ENCODE results near the gene SPA17.

The SPA17 gene

GRCh38 chr11:124707829-124708228, 34.1 kb downstream of the SPA17 start:
- FAIRE-seq (no peak), DNase-seq (ENCODE audit: insufficient read length) (no peak)
- TF ChIP-seq POLR2AphosphoS5 (IDR thresholded peaks at IDR 0.05; ENCODE audit: low read depth, low read length) (no peak), POLR2A (IDR thresholded peaks at IDR 0.05; ENCODE audit: low read depth, low read length) (no peak), TAF1 (IDR thresholded peaks at IDR 0.05; ENCODE audit: borderline replicate concordance, low read depth, low read length) (no peak)

GRCh38 chr11:124712392-124712791, 38.7 kb downstream of the SPA17 start:
- no peak for TF ChIP-seq TAF1 (IDR thresholded peaks at IDR 0.05; ENCODE audit: borderline replicate concordance, low read depth, low read length)
- no peak for TF ChIP-seq POLR2AphosphoS5 (IDR thresholded peaks at IDR 0.05; ENCODE audit: low read depth, low read length)
- FAIRE-seq (peak; percentile 36), DNase-seq (ENCODE audit: insufficient read length) (no peak)

- TF ChIP-seq POLR2A (IDR thresholded peaks at IDR 0.05; ENCODE audit: low read depth, low read length) (no peak), POLR2AphosphoS5 (IDR thresholded peaks at IDR 0.05; ENCODE audit: low read depth, low read length) (no peak), TAF1 (IDR thresholded peaks at IDR 0.05; ENCODE audit: borderline replicate concordance, low read depth, low read length) (no peak)
- no peak for DNase-seq (ENCODE audit: insufficient read length)
- no peak for FAIRE-seq
Observed at GRCh38 chr11:124716591-124716990, 42.9 kb downstream of the SPA17 start.

- TF ChIP-seq POLR2A (IDR thresholded peaks at IDR 0.05; ENCODE audit: low read depth, low read length) (no peak), TAF1 (IDR thresholded peaks at IDR 0.05; ENCODE audit: borderline replicate concordance, low read depth, low read length) (no peak), POLR2AphosphoS5 (IDR thresholded peaks at IDR 0.05; ENCODE audit: low read depth, low read length) (no peak)
- DNase-seq (ENCODE audit: insufficient read length) (no peak), FAIRE-seq (no peak)
Observed at GRCh38 chr11:124717421-124717785, 43.7 kb downstream of the SPA17 start.

GRCh38 chr11:124717786-124718651, 44.3 kb downstream of the SPA17 start:
- DNase-seq (ENCODE audit: insufficient read length): no peak
- FAIRE-seq: no peak
- TF ChIP-seq POLR2AphosphoS5 (IDR thresholded peaks at IDR 0.05; ENCODE audit: low read depth, low read length): no peak
- TF ChIP-seq POLR2A (IDR thresholded peaks at IDR 0.05; ENCODE audit: low read depth, low read length): no peak
- TF ChIP-seq TAF1 (IDR thresholded peaks at IDR 0.05; ENCODE audit: borderline replicate concordance, low read depth, low read length): no peak

GRCh38 chr11:124718801-124719200, 45.1 kb downstream of the SPA17 start:
- FAIRE-seq (no peak), DNase-seq (ENCODE audit: insufficient read length) (no peak)

GRCh38 chr11:124719534-124719933, 45.8 kb downstream of the SPA17 start:
- DNase-seq (ENCODE audit: insufficient read length) (no peak), FAIRE-seq (no peak)
- no peak for TF ChIP-seq POLR2AphosphoS5 (IDR thresholded peaks at IDR 0.05; ENCODE audit: low read depth, low read length)
- no peak for TF ChIP-seq TAF1 (IDR thresholded peaks at IDR 0.05; ENCODE audit: borderline replicate concordance, low read depth, low read length)
- no peak for TF ChIP-seq POLR2A (IDR thresholded peaks at IDR 0.05; ENCODE audit: low read depth, low read length)

More at GRCh38 chr11:124718801-124719200, 45.1 kb downstream of the SPA17 start:
- TF ChIP-seq POLR2A (IDR thresholded peaks at IDR 0.05; ENCODE audit: low read depth, low read length) (no peak), TAF1 (IDR thresholded peaks at IDR 0.05; ENCODE audit: borderline replicate concordance, low read depth, low read length) (no peak), POLR2AphosphoS5 (IDR thresholded peaks at IDR 0.05; ENCODE audit: low read depth, low read length) (no peak)

GRCh38 chr11:124722176-124722575, 48.5 kb downstream of the SPA17 start:
- DNase-seq (ENCODE audit: insufficient read length): no peak
- FAIRE-seq: no peak
- TF ChIP-seq TAF1 (IDR thresholded peaks at IDR 0.05; ENCODE audit: borderline replicate concordance, low read depth, low read length) (no peak), POLR2AphosphoS5 (IDR thresholded peaks at IDR 0.05; ENCODE audit: low read depth, low read length) (no peak), POLR2A (IDR thresholded peaks at IDR 0.05; ENCODE audit: low read depth, low read length) (no peak)

- FAIRE-seq (no peak), DNase-seq (ENCODE audit: insufficient read length) (no peak)
- TF ChIP-seq TAF1 (IDR thresholded peaks at IDR 0.05; ENCODE audit: borderline replicate concordance, low read depth, low read length): no peak
- no peak for TF ChIP-seq POLR2A (IDR thresholded peaks at IDR 0.05; ENCODE audit: low read depth, low read length)
- no peak for TF ChIP-seq POLR2AphosphoS5 (IDR thresholded peaks at IDR 0.05; ENCODE audit: low read depth, low read length)
Observed at GRCh38 chr11:124724979-124725718, 51.4 kb downstream of the SPA17 start.

- TF ChIP-seq TAF1 (IDR thresholded peaks at IDR 0.05; ENCODE audit: borderline replicate concordance, low read depth, low read length) (no peak), POLR2AphosphoS5 (IDR thresholded peaks at IDR 0.05; ENCODE audit: low read depth, low read length) (no peak), POLR2A (IDR thresholded peaks at IDR 0.05; ENCODE audit: low read depth, low read length) (no peak)
- FAIRE-seq (peak; percentile 42), DNase-seq (ENCODE audit: insufficient read length) (no peak)
Observed at GRCh38 chr11:124725719-124726105, 52.0 kb downstream of the SPA17 start.

- no peak for TF ChIP-seq TAF1 (IDR thresholded peaks at IDR 0.05; ENCODE audit: borderline replicate concordance, low read depth, low read length)
- TF ChIP-seq POLR2A (IDR thresholded peaks at IDR 0.05; ENCODE audit: low read depth, low read length): no peak
- TF ChIP-seq POLR2AphosphoS5 (IDR thresholded peaks at IDR 0.05; ENCODE audit: low read depth, low read length): no peak
- FAIRE-seq (no peak), DNase-seq (ENCODE audit: insufficient read length) (no peak)
Observed at GRCh38 chr11:124727474-124727873, 53.8 kb downstream of the SPA17 start.

GRCh38 chr11:124728134-124728533, 54.4 kb downstream of the SPA17 start:
- DNase-seq (ENCODE audit: insufficient read length) (no peak), FAIRE-seq (no peak)
- TF ChIP-seq POLR2AphosphoS5 (IDR thresholded peaks at IDR 0.05; ENCODE audit: low read depth, low read length): no peak
- TF ChIP-seq TAF1 (IDR thresholded peaks at IDR 0.05; ENCODE audit: borderline replicate concordance, low read depth, low read length): no peak
- no peak for TF ChIP-seq POLR2A (IDR thresholded peaks at IDR 0.05; ENCODE audit: low read depth, low read length)
